ENCODE measurements around the gene CTSZ.
A peak's percentile ranks its signal among the peaks of the same experiment; 100 is the strongest.
"Not testable (repeated sequence)": the region's sequence is repeated elsewhere in the genome, so short reads cannot be mapped to it uniquely, and the experiment has no call there.

CTSZ gene

GRCh38 chr20:59006864-59007664 is at the start of gene CTSZ:
TSS of gene CTSZ (minus strand) at chr20:59007254. CDS start at chr20:59007128, 126 bp downstream.
- DNase-seq (ENCODE audit: low read depth): peak; percentile 50

GRCh38 chr20:59055302-59055701 is 48.2 kb upstream of the CTSZ start:
- DNase-seq (ENCODE audit: low read depth): no peak

GRCh38 chr20:59051666-59052185 is 44.7 kb upstream of the CTSZ start:
- no peak for DNase-seq (ENCODE audit: low read depth)

GRCh38 chr20:59050437-59050836 is 43.4 kb upstream of the CTSZ start:
- no peak for DNase-seq (ENCODE audit: low read depth)

- no peak for DNase-seq (ENCODE audit: low read depth)
These were observed 41.6 kb upstream of the CTSZ start for GRCh38 chr20:59048681-59049030.

- DNase-seq (ENCODE audit: low read depth): peak; percentile 35
These were observed 41.1 kb upstream of the CTSZ start for GRCh38 chr20:59047938-59048680.

GRCh38 chr20:59046862-59047261 is 39.8 kb upstream of the CTSZ start:
- DNase-seq (ENCODE audit: low read depth): no peak

- no peak for DNase-seq (ENCODE audit: low read depth)
These were observed 37.7 kb upstream of the CTSZ start for GRCh38 chr20:59044796-59045195.

GRCh38 chr20:59044295-59044694 is 37.2 kb upstream of the CTSZ start:
- DNase-seq (ENCODE audit: low read depth): no peak

- peak; percentile 21 for DNase-seq (ENCODE audit: low read depth)
These were observed 36.6 kb upstream of the CTSZ start for GRCh38 chr20:59043698-59044097.

- peak; percentile 89 for DNase-seq (ENCODE audit: low read depth)
These were observed 36.0 kb upstream of the CTSZ start for GRCh38 chr20:59042796-59043631.

GRCh38 chr20:59042151-59042795 is 35.2 kb upstream of the CTSZ start, which contains the start of gene PRELID3B:
TSS of gene PRELID3B (minus strand) at chr20:59042786. CDS start at chr20:59042730, 56 bp downstream.
- DNase-seq (ENCODE audit: low read depth): peak; percentile 11

- not testable (repeated sequence) for DNase-seq (ENCODE audit: low read depth)
These were observed 34.4 kb upstream of the CTSZ start for GRCh38 chr20:59041487-59041886.

GRCh38 chr20:59040667-59041066 is 33.6 kb upstream of the CTSZ start:
- DNase-seq (ENCODE audit: low read depth): no peak

GRCh38 chr20:59039233-59039632 is 32.2 kb upstream of the CTSZ start:
- no peak for DNase-seq (ENCODE audit: low read depth)

GRCh38 chr20:59037386-59037785 is 30.3 kb upstream of the CTSZ start:
- no peak for DNase-seq (ENCODE audit: low read depth)

- DNase-seq (ENCODE audit: low read depth): no peak
These were observed 28.3 kb upstream of the CTSZ start for GRCh38 chr20:59035381-59035780.

- no peak for DNase-seq (ENCODE audit: low read depth)
These were observed 26.6 kb upstream of the CTSZ start for GRCh38 chr20:59033616-59034165.

GRCh38 chr20:59033093-59033492 is 26.0 kb upstream of the CTSZ start:
- DNase-seq (ENCODE audit: low read depth): no peak

- peak; percentile 11 for DNase-seq (ENCODE audit: low read depth)
These were observed 25.6 kb upstream of the CTSZ start for GRCh38 chr20:59032713-59033059.

- DNase-seq (ENCODE audit: low read depth): peak; percentile 95
These were observed 25.1 kb upstream of the CTSZ start, which contains the start of gene ATP5F1E for GRCh38 chr20:59032023-59032712. TSS of gene ATP5F1E (minus strand) at chr20:59032335. CDS start at chr20:59032251, 84 bp downstream.
